ENCODE results near the gene ACSS2. TPM values are rescaled to one million over a fixed set of nuclear protein-coding genes. Genes with fewer than 3 reads are reported as not detected.

Gene ACSS2
- total RNA-seq, 2 donors from 2014 or later = 15.0 to 15.6 TPM

DNA sequence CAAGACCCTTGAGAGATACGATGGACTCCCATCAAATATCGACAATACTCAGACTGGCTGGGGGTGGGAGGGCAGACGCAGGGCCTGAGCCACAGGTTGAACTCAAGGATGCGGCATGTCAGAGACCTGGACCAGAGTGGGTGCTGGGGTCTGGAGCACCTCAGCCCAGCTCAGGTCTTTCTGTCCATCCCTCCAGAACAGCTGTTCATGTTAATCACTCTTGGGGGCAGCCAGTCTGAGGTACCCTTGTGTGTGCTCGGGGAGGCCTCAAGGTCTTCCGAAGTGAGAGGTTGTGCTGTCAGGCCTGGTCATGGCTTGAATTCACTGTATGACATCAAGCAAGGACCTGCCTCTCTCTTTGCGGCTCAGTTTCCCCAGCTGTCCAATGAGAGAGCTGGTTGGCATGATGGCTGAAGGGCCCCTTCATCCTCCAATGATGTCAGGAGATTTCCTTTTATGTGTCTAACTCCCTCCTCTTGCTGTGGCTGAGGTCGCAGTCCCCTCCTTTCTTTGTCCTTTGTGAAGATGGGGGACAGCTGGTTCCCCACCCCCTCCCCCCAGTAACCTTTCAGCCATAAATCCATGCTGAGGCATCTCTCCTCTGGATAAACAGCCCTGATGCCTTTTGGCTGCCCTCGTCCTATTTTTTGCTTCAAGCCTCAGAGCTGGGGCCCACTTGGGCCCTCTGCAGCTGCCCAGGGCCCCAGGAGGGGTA, 94.6 kb downstream of the ACSS2 start:
- H3K27ac Mint-ChIP-seq = no peak overlapping the region
- no peak for ATAC-seq

DNA sequence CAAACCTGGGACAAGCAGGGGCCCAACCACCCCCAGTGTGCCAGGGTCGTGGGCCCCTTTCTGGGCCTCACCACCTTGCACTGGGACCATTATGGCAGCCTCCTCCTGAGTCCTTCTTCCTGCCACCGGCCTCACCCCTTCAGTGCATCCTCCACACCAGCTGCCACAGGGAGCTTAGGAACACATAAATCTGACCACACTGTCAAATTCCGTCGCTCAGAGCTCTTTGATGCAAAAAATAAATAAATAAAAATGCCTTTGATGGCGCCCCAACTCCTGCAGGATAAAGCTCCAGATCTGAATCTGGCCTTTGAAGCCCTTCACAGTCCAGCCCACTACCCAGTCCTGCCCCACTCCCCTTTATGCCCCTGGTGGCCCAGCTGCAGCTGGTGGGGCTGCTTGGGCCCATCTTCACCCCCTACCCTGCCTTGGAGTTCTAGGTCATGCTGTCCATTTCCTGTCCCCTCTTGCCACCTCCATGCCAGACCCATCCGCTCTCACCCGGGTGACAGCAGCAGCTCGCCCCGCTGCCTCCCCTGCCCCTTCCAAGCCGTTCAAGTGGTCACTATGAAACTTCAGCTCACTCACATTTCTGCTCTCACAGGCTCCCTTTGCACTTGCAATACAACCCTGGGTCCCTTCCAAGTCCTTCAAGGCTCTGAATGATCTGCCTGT, 95.3 kb downstream of the ACSS2 start:
- DNase-seq (no peak), ATAC-seq (no peak)
- Mint-ChIP-seq H3K4me3 (no peak overlapping the region), H3K27me3 (peaks cover 14% of the 10 kb centered on the region), H3K27ac (no peak overlapping the region), H3K36me3 (ENCODE audit: low read depth) (peaks cover 2% of the 10 kb centered on the region), H3K4me1 (peaks cover 4% of the 10 kb centered on the region)
- H3K9me3 ChIP-seq (ENCODE audit: control insufficient read depth, low read length, poor library complexity, severe bottlenecking) = no peaks in the 10 kb centered on the region

More for the DNA sequence above, 94.6 kb downstream of the ACSS2 start:
- H3K4me3 Mint-ChIP-seq = no peak overlapping the region
- DNase-seq = no peak
- H3K36me3 Mint-ChIP-seq (ENCODE audit: low read depth) = peaks cover 2% of the 10 kb centered on the region
- H3K27me3 Mint-ChIP-seq = peaks cover 18% of the 10 kb centered on the region
- peaks cover 4% of the 10 kb centered on the region for H3K4me1 Mint-ChIP-seq
- H3K9me3 ChIP-seq (ENCODE audit: control insufficient read depth, low read length, poor library complexity, severe bottlenecking) = no peaks in the 10 kb centered on the region

DNA sequence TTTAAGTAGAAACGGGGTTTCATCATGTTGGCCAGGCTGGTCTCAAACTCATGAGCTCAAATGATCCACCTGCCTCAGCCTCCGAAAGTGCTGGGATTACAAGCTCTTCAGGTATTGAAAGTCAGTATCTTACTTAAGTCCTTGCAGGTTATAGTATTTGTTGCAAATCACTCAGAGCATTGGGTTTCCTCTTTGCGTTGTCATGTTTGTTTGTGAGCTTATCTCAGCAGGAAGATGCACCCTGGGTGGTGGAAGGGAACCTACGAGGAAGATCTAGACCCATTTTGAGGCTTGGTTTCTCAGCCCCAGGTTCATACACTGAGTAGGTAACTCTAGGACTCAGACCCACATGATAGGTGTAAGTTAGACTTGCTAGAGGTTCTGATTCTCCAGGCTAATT, 97.8 kb downstream of the ACSS2 start:
- no peaks in the 10 kb centered on the region for H3K9me3 ChIP-seq (ENCODE audit: control insufficient read depth, low read length, poor library complexity, severe bottlenecking)
- peaks cover 4% of the 10 kb centered on the region for H3K4me1 Mint-ChIP-seq
- H3K27ac Mint-ChIP-seq = no peak overlapping the region
- no peak for DNase-seq
- peaks cover 2% of the 10 kb centered on the region for H3K36me3 Mint-ChIP-seq (ENCODE audit: low read depth)
- no peak overlapping the region for H3K4me3 Mint-ChIP-seq
- H3K27me3 Mint-ChIP-seq = peaks cover 18% of the 10 kb centered on the region
- no peak for ATAC-seq

DNA sequence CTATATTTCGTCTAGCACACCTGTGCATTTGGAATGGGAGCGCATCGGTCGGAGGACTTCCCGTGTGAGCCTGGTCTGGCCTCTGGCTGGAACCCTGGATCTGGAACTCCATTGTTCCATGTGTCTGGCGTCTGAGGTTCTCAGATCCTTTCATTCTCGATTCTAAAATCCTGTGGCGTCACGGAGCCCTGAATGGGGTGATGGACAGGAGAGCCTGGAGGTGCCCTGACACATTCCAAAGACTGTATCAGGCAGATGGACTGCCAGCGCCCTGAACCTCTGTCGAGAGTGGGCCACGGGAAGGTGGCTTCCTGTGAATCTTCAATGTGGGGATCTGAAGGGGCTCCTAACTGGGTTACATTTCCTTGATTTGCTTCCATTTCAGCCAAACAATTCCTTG, 99.9 kb downstream of the ACSS2 start:
- Mint-ChIP-seq H3K27me3 (peaks cover 27% of the 10 kb centered on the region), H3K36me3 (ENCODE audit: low read depth) (peaks cover 2% of the 10 kb centered on the region), H3K4me3 (no peak overlapping the region), H3K4me1 (peaks cover 4% of the 10 kb centered on the region), H3K27ac (no peak overlapping the region)
- ATAC-seq (no peak), DNase-seq (no peak)
- no peaks in the 10 kb centered on the region for H3K9me3 ChIP-seq (ENCODE audit: control insufficient read depth, low read length, poor library complexity, severe bottlenecking)

Other genes starting within 250 kb of the ACSS2 start
- 10 to 100 TPM in 1 of 2 donors, 1 to 10 TPM in 1; 8.4 to 10.2 TPM for gene PIGU, start 199.5 kb upstream of the ACSS2 start, total RNA-seq
- gene TP53INP2, start 172.3 kb upstream of the ACSS2 start, total RNA-seq = 10 to 100 TPM; 62.0 to 62.4 TPM
- 10 to 100 TPM; 26.3 to 30.7 TPM for gene NCOA6, start 51.0 kb upstream of the ACSS2 start, total RNA-seq
- 10 to 100 TPM; 15.0 to 20.2 TPM for gene GGT7, start 3.8 kb upstream of the ACSS2 start, total RNA-seq
- 10 to 100 TPM; 23.3 to 27.0 TPM for gene GSS, start 79.2 kb downstream of the ACSS2 start, total RNA-seq
- gene MYH7B, start 79.3 kb downstream of the ACSS2 start, total RNA-seq = under 1 TPM; 0.50 to 0.70 TPM
- gene TRPC4AP, start 216.2 kb downstream of the ACSS2 start, total RNA-seq = 10 to 100 TPM; 50.8 to 52.7 TPM